ENCODE results near the gene TSKU. TPM values are rescaled to one million over a fixed set of nuclear protein-coding genes. Genes with fewer than 3 reads are reported as not detected.
"Not testable (repeated sequence)": the region's sequence is repeated elsewhere in the genome, so short reads cannot be mapped to it uniquely, and the experiment has no call there.

The TSKU gene
- total RNA-seq, 1 experiment from 2014 or later: 8.2 TPM

DNA sequence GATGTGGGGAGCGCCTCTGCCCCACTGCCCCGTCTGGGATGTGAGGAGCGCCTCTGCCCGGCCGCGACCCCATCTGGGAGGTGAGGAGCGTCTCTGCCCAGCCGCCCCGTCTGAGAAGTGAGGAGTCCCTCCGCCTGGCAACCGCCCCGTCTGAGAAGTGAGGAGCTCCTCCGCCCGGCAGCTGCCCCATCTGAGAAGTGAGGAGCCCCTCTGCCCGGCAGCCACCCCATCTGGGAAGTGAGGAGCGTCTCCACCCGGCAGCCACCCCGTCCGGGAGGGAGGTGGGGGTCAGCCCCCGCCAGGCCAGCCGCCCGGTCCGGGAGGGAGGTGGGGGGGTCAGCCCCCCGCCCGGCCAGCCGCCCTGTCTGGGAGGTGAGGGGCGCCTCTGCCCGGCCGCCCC, 38.2 kb downstream of the TSKU start:
- H3K36me3 ChIP-seq, H3K4me3 ChIP-seq, H3K27me3 ChIP-seq: not testable (repeated sequence)

DNA sequence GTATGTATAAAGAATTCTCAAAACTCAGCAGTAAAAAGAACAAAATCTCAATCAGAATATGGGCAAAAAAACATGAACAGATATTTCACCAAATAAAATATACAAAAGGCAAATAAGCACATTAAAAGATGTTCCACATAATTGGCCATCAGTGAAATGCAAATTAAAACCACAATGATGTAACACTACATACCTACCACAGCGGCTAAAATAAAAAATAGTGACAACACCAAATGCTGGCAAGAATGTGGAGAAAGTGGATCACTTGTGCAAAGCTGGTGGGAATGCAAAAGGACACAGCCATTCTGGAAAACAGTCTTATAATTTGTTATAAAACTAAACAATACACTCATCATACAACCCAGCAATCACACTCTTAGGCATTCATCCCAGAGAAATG, 39.2 kb downstream of the TSKU start:
- Histone ChIP-seq H3K4me3 (no peak overlapping the region), H3K27me3 (no peaks in the 10 kb centered on the region), H3K36me3 (no peaks in the 10 kb centered on the region), H3K9me3 (no peaks in the 10 kb centered on the region; the same call in 1 of the 2 replicates)
- DNase-seq: no peak

More for the DNA sequence above, 38.2 kb downstream of the TSKU start:
- H3K9me3 ChIP-seq, DNase-seq: not testable (repeated sequence)

- Histone ChIP-seq H3K27me3 (no peaks in the 10 kb centered on the region), H3K4me3 (no peak overlapping the region), H3K36me3 (no peaks in the 10 kb centered on the region), H3K9me3 (no peaks in the 10 kb centered on the region)
- peak; percentile 69 for DNase-seq
These were observed 40.4 kb downstream of the TSKU start for GRCh38 chr11:76823481-76824028.

GRCh38 chr11:76824083-76824939, 41.2 kb downstream of the TSKU start:
- Histone ChIP-seq H3K27me3 (no peaks in the 10 kb centered on the region), H3K36me3 (no peaks in the 10 kb centered on the region), H3K4me3 (no peak overlapping the region), H3K9me3 (no peaks in the 10 kb centered on the region)
- DNase-seq: peak; percentile 58

DNA sequence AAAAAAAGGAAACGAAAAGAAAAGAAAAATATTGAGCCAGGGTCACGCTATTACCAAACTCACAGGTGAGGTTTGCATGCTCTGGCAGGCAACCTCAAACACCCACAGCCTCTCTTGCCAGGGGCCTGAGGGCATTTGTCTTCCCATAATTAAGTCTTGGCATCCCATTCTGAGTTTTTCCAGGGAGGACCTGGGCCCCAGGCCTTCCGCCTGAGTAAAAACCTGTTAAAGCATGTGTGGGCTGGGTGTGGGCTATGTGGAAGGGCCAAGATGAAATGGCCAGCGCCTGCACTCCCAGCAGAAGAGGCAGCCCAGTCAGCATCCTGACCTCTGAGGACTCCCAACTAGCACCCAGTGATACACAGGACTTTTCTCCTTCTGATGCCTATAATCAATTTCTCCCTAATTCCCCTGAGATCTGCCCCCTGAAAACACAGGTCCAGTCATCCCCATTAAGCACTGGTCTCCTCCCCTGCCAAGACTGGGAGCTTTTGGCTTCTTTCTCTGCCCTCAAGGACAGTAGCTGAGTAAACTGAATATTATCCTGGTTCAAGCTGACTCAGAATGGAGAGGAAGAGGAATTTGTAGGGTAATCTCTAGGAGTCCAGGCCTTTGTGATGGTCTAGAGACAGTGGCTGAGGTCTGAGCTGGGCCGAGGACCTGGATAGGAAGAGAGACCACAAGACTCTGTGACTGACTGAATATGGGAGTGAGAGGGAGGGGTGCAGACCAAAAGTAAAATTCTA, 42.0 kb downstream of the TSKU start:
- H3K9me3 ChIP-seq: no peaks in the 10 kb centered on the region
- H3K36me3 ChIP-seq: no peaks in the 10 kb centered on the region
- H3K4me3 ChIP-seq: no peak overlapping the region
- DNase-seq: peak; percentile 89
- H3K27me3 ChIP-seq: no peaks in the 10 kb centered on the region

GRCh38 chr11:76825726-76826396, 42.7 kb downstream of the TSKU start:
- H3K4me3 ChIP-seq: no peak overlapping the region
- no peaks in the 10 kb centered on the region for H3K36me3 ChIP-seq
- no peak for DNase-seq
- H3K27me3 ChIP-seq: no peaks in the 10 kb centered on the region
- H3K9me3 ChIP-seq: no peaks in the 10 kb centered on the region

DNA sequence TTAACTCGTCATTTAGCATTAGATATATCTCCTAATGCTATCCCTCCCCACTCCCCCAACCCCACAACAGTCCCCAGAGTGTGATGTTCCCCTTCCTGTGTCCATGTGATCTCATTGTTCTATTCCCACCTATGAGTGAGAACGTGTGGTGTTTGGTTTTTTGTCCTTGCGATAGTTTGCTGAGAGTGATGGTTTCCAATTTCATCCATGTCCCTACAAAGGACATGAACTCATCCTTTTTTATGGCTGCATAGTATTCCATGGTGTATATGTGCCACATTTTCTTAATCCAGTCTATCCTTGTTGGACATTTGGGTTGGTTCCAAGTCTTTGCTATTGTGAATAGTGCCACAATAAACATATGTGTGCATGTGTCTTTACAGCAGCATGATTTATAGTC, 43.4 kb downstream of the TSKU start:
- not testable (repeated sequence) for H3K4me3 ChIP-seq, DNase-seq, H3K36me3 ChIP-seq

DNA sequence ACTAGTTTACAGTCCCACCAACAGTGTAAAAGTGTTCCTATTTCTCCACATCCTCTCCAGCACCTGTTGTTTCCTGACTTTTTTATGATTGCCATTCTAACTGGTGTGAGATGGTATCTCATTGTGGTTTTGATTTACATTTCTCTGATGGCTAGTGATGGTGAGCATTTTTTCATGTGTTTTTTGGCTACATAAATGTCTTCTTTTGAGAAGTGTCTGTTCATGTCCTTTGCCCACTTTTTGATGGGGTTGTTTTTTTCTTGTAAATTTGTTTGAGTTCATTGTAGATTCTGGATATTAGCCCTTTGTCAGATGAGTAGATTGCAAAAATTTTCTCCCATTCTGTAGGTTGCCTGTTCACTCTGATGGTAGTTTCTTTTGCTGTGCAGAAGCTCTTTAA, 43.8 kb downstream of the TSKU start:
- H3K4me3 ChIP-seq, DNase-seq, H3K36me3 ChIP-seq, H3K27me3 ChIP-seq, H3K9me3 ChIP-seq: not testable (repeated sequence)

More for the DNA sequence above, 43.4 kb downstream of the TSKU start:
- H3K9me3 ChIP-seq, H3K27me3 ChIP-seq: not testable (repeated sequence)

GRCh38 chr11:76830639-76831327, 47.6 kb downstream of the TSKU start:
- Histone ChIP-seq H3K4me3 (no peak overlapping the region), H3K27me3 (no peaks in the 10 kb centered on the region), H3K9me3 (no peaks in the 10 kb centered on the region; the same call in 1 of the 2 replicates), H3K36me3 (no peaks in the 10 kb centered on the region)
- peak; percentile 76 for DNase-seq

GRCh38 chr11:76831686-76832310, 48.6 kb downstream of the TSKU start:
- no peaks in the 10 kb centered on the region; the same call in 1 of the 2 replicates for H3K9me3 ChIP-seq
- H3K4me3 ChIP-seq: no peak overlapping the region
- H3K36me3 ChIP-seq: no peaks in the 10 kb centered on the region
- no peak for DNase-seq
- H3K27me3 ChIP-seq: no peaks in the 10 kb centered on the region

DNA sequence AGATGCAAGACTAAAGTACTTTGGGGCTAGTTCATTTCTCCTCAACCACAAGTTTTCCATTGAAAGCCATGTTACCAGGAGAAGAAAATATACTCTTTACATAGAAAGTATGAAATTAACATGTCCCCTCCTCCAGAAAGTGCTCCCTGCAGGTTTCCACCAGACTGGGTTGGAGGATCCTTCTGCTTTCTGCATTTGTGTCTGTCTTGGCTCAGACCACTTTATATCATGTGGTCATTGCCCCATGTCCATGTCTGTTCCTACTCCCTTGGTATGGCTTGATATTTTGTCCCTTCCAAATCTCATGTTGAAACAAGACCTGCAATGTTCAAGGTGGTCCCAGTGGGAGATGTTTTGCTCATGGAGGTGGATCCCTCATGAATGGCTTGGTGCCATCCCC, 49.2 kb downstream of the TSKU start:
- H3K36me3 ChIP-seq: no peaks in the 10 kb centered on the region
- H3K9me3 ChIP-seq: no peaks in the 10 kb centered on the region; the same call in 1 of the 2 replicates
- DNase-seq: no peak
- peaks cover under 1% of the 10 kb centered on the region; the same call in 1 of the 2 replicates for H3K27me3 ChIP-seq
- no peak overlapping the region for H3K4me3 ChIP-seq

- Histone ChIP-seq H3K27me3 (peaks cover 9% of the 10 kb centered on the region), H3K4me3 (no peak overlapping the region), H3K36me3 (no peaks in the 10 kb centered on the region), H3K9me3 (no peaks in the 10 kb centered on the region; the same call in 1 of the 2 replicates)
- no peak for DNase-seq
These were observed 51.0 kb downstream of the TSKU start for GRCh38 chr11:76834151-76834550.

GRCh38 chr11:76835036-76835435, 51.9 kb downstream of the TSKU start:
- Histone ChIP-seq H3K9me3 (no peaks in the 10 kb centered on the region; the same call in 1 of the 2 replicates), H3K27me3 (peaks cover 14% of the 10 kb centered on the region), H3K36me3 (no peaks in the 10 kb centered on the region), H3K4me3 (no peak overlapping the region)
- no peak for DNase-seq

GRCh38 chr11:76835928-76836612, 52.9 kb downstream of the TSKU start:
- H3K27me3 ChIP-seq: peaks cover 20% of the 10 kb centered on the region
- no peaks in the 10 kb centered on the region; the same call in 1 of the 2 replicates for H3K9me3 ChIP-seq
- DNase-seq: peak; percentile 97
- no peaks in the 10 kb centered on the region for H3K36me3 ChIP-seq
- H3K4me3 ChIP-seq: no peak overlapping the region

GRCh38 chr11:76836613-76837291, 53.6 kb downstream of the TSKU start:
- Histone ChIP-seq H3K36me3 (no peaks in the 10 kb centered on the region), H3K27me3 (peaks cover 27% of the 10 kb centered on the region)
- no peak for DNase-seq

More at GRCh38 chr11:76836613-76837291, 53.6 kb downstream of the TSKU start:
- Histone ChIP-seq H3K9me3 (no peaks in the 10 kb centered on the region; the same call in 1 of the 2 replicates), H3K4me3 (no peak overlapping the region)
